CD4-positive, alpha-beta T cell (primary cell): ENCODE results near the gene ATXN1. TPM values are rescaled to one million over a fixed set of nuclear protein-coding genes. Genes with fewer than 3 reads are reported as not detected.

ENCODE experiments used
- ATAC-seq: fragments of 200-7000 bp; cut with Tn5 transposase; one replicate; pipeline ENCODE4 v1.10.0; 2022; ENCODE audit warnings: mild to moderate bottlenecking; ENCODE audit not compliant: poor library complexity
- CTCF ChIA-PET: fragments of 350-600 bp; sonication (Branson Sonifier 250); formaldehyde crosslinking; loops from one replicate; lab custom pipeline; 2021; ENCODE audit warnings: antibody characterized with exemption, inconsistent platforms; lab: Charles Lee
- POLR2A ChIA-PET: fragments of 350-600 bp; sonication (Branson Sonifier 250); formaldehyde crosslinking; loops from one replicate; lab custom pipeline; 2021; ENCODE audit warnings: antibody characterized with exemption, inconsistent platforms; lab: Charles Lee
- DNase-seq, 14 experiments: peaks; one replicate each; pipeline ENCODE4 v3.0.0-alpha.2; 2013 to 2020; ENCODE audit warnings: mixed read lengths in 2 of 14
- H3K27ac ChIP-seq, 2 donors: one replicate each; pipeline versions ENCODE4 v1.5.1 to v1.7.0; 2013; ENCODE audit warnings: low read length in 2 of 2, low read depth in 1 of 2, mild to moderate bottlenecking in 1 of 2
- H3K27me3 ChIP-seq, 2 experiments: 1 replicate in 1 of 2; 2 replicates in 1 of 2; pipeline versions ENCODE4 v1.6.1 to v1.7.0; 2013; ENCODE audit warnings: low read length in 2 of 2, control low read depth in 1 of 2, mild to moderate bottlenecking in 1 of 2, moderate library complexity in 1 of 2; ENCODE audit not compliant: insufficient read depth in 2 of 2, control insufficient read depth in 1 of 2
- H3K36me3 ChIP-seq: one replicate; pipeline ENCODE4 v1.6.1; 2013; ENCODE audit warnings: low read length, control low read depth; ENCODE audit not compliant: insufficient read depth
- H3K4me1 ChIP-seq: one replicate; pipeline ENCODE4 v1.6.1; 2013; ENCODE audit warnings: low read length, control low read depth; ENCODE audit not compliant: insufficient read depth
- H3K4me3 ChIP-seq: one replicate; pipeline ENCODE4 v1.5.1; 2013; ENCODE audit warnings: mild to moderate bottlenecking, low read length, moderate library complexity
- H3K9me3 ChIP-seq, 2 experiments: 1 replicate in 1 of 2; 2 replicates in 1 of 2; pipeline versions ENCODE4 v1.6.1 to v1.7.0; 2013; ENCODE audit warnings: low read length in 2 of 2, mild to moderate bottlenecking in 2 of 2, control low read depth in 1 of 2, moderate library complexity in 1 of 2; ENCODE audit not compliant: control insufficient read depth in 1 of 2, insufficient read depth in 1 of 2
- H3K27ac Mint-ChIP-seq: one replicate; pipeline ENCODE4 v1.8.0; 2020; ENCODE audit warnings: mixed read lengths
- H3K27me3 Mint-ChIP-seq: one replicate; pipeline ENCODE4 v1.8.0; 2021; ENCODE audit warnings: mixed read lengths
- H3K36me3 Mint-ChIP-seq: one replicate; pipeline ENCODE4 v1.8.0; 2021; ENCODE audit warnings: low read depth, mixed read lengths
- H3K4me1 Mint-ChIP-seq: one replicate; pipeline ENCODE4 v1.8.0; 2021; ENCODE audit warnings: low read depth, mixed read lengths
- H3K4me3 Mint-ChIP-seq: one replicate; pipeline ENCODE4 v1.8.0; 2020; ENCODE audit warnings: mild to moderate bottlenecking, mixed read lengths
- H3K9me3 Mint-ChIP-seq: one replicate; pipeline ENCODE4 v1.8.0; 2020; ENCODE audit warnings: mixed read lengths
- CTCF ChIP-seq: fragments of 200-600 bp; IDR thresholded peaks from one replicate; pipeline ENCODE4 v1.8.0; 2022; ENCODE audit warnings: antibody characterized with exemption, mild to moderate bottlenecking
- intact Hi-C, 2 experiments: fragments of 100-400 bp; cut with DNase I in 1 of 2; cut with micrococcal nuclease in 1 of 2; formaldehyde crosslinking; loops; one replicate each; pipeline versions ENCODE4 v1.15.1 to v1.9.0; 2023 to 2025; cut with DNase I, micrococcal nuclease
- total RNA-seq, 174 experiments: library from RNA in 2 of 174; stranded (reverse) in 2 of 174; gene quantifications; one replicate each; pipeline ENCODE4 v1.2.3 and lab custom pipeline; 2021 to 2026

ATXN1 gene
- total RNA-seq, 2 experiments from 2014 or later: 74.2 to 76.7 TPM

- Mint-ChIP-seq H3K9me3 (no peaks in the 10 kb centered on the region), H3K27ac (no peak overlapping the region), H3K36me3 (no peaks in the 10 kb centered on the region), H3K4me3 (no peak overlapping the region), H3K27me3 (no peaks in the 10 kb centered on the region), H3K4me1 (no peaks in the 10 kb centered on the region)
- Histone ChIP-seq H3K4me3 (no peak overlapping the region), H3K4me1 (no peaks in the 10 kb centered on the region), H3K27ac (no peak overlapping the region), H3K36me3 (no peaks in the 10 kb centered on the region), H3K9me3 (no peaks in the 10 kb centered on the region), H3K27me3 (no peaks in the 10 kb centered on the region)
- no peak for DNase-seq
- ChIA-PET POLR2A (interaction anchor here (1.4 kb wide), 1 partner anchor 9 kb away, joined by 3 read pairs; no protein-coding TSS in a partner anchor), CTCF (no interaction called here)
- intact Hi-C loops: no loop called here
- TF ChIP-seq CTCF: no peak
- ATAC-seq: no peak
Observed at GRCh38 chr6:16777794-16778193, 16.5 kb upstream of the ATXN1 start.

- no peak overlapping the region for H3K27ac ChIP-seq
- DNase-seq (no peak), ATAC-seq (no peak)
- H3K36me3 ChIP-seq: no peaks in the 10 kb centered on the region
- H3K27me3 Mint-ChIP-seq: no peaks in the 10 kb centered on the region
- CTCF ChIA-PET: interaction anchor here (1.3 kb wide), 1 partner anchor 15 kb away, joined by 3 read pairs; the partner anchor contains the start of gene ATXN1
- H3K4me3 Mint-ChIP-seq: no peak overlapping the region
- H3K9me3 ChIP-seq: no peaks in the 10 kb centered on the region
- intact Hi-C loops: no loop called here
- no peak overlapping the region for H3K4me3 ChIP-seq
- no peaks in the 10 kb centered on the region for H3K9me3 Mint-ChIP-seq
- POLR2A ChIA-PET: no interaction called here
- no peaks in the 10 kb centered on the region for H3K27me3 ChIP-seq
- no peaks in the 10 kb centered on the region for H3K4me1 ChIP-seq
- no peaks in the 10 kb centered on the region for H3K36me3 Mint-ChIP-seq
- no peak overlapping the region for H3K27ac Mint-ChIP-seq
- TF ChIP-seq CTCF: no peak
- peaks cover 7% of the 10 kb centered on the region for H3K4me1 Mint-ChIP-seq
Observed at GRCh38 chr6:16776394-16777017, 15.2 kb upstream of the ATXN1 start.

- ChIA-PET POLR2A (interaction anchor here (1.0 kb wide), 1 partner anchor 11 kb away, joined by 3 read pairs; no protein-coding TSS in a partner anchor), CTCF (interaction anchor here (1.7 to 2.6 kb wide), 2 partner anchors 12 to 59 kb away, joined by 4 to 13 read pairs; partner anchors contain the start of gene ATXN1)
- Histone ChIP-seq H3K4me3 (no peak overlapping the region), H3K9me3 (no peaks in the 10 kb centered on the region), H3K36me3 (no peaks in the 10 kb centered on the region), H3K27ac (no peak overlapping the region), H3K27me3 (no peaks in the 10 kb centered on the region), H3K4me1 (peaks cover 13% of the 10 kb centered on the region)
- no peak for DNase-seq
- ATAC-seq: no peak
- Mint-ChIP-seq H3K36me3 (no peaks in the 10 kb centered on the region), H3K9me3 (no peaks in the 10 kb centered on the region), H3K27ac (no peak overlapping the region), H3K4me1 (peaks cover 27% of the 10 kb centered on the region), H3K4me3 (no peak overlapping the region), H3K27me3 (no peaks in the 10 kb centered on the region)
- intact Hi-C loops: loop anchor here (5.0 kb wide), 4 partner anchors 37 to 647 kb away; partner anchors contain the start of gene MYLIP (in 1 of the 2)
- TF ChIP-seq CTCF: no peak
Observed at GRCh38 chr6:16774437-16774836, 13.2 kb upstream of the ATXN1 start.
